Stomach (tissue), 9 donors: ENCODE data around the gene PARD3. TPM values are rescaled to one million over a fixed set of nuclear protein-coding genes. Genes with fewer than 3 reads are reported as not detected.
"Not testable (repeated sequence)": the region's sequence is repeated elsewhere in the genome, so short reads cannot be mapped to it uniquely, and the experiment has no call there.

Experiments used
- DNase-seq, 2 donors: peaks; one replicate each; pipeline versions ENCODE4 v3.0.0 to v3.0.0-alpha.2; 2013 to 2019
- H3K27ac ChIP-seq, 5 donors: fragments of 200-600 bp in 4 of 5; sonication (generic) in 4 of 5; one replicate each; pipeline ENCODE4 v1.5.1; 2013 to 2019; ENCODE audit warnings: mild to moderate bottlenecking in 1 of 5, moderate library complexity in 1 of 5
- H3K27me3 ChIP-seq, 3 donors: fragments of 200-600 bp; sonication (generic); one replicate each; pipeline ENCODE4 v1.5.1; 2017 to 2019; ENCODE audit warnings: mixed run types in 1 of 3
- H3K36me3 ChIP-seq, 4 donors: fragments of 200-600 bp; sonication (generic); 1 replicate in 3 of 4; 2 replicates in 1 of 4; pipeline ENCODE4 v1.5.1; 2016 to 2019
- H3K4me1 ChIP-seq, 4 donors: fragments of 200-600 bp; sonication (generic); one replicate each; pipeline ENCODE4 v1.5.1; 2016 to 2019
- H3K4me3 ChIP-seq, 4 donors: fragments of 200-600 bp; sonication (generic) in 3 of 4; one replicate each; pipeline ENCODE4 v1.5.1; 2016 to 2019; ENCODE audit warnings: mild to moderate bottlenecking in 1 of 4
- H3K9me3 ChIP-seq, 4 donors: fragments of 200-600 bp; sonication (generic); one replicate each; pipeline ENCODE4 v1.5.1; 2016 to 2019
- EP300 ChIP-seq: sonication (generic); formaldehyde crosslinking; IDR thresholded peaks from one replicate; pipeline ENCODE4 v1.6.1; 2017; ENCODE audit warnings: antibody characterized with exemption
- POLR2A ChIP-seq, 4 donors: fragments of 450-650 bp; IDR thresholded peaks; one replicate each; pipeline ENCODE4 v1.6.1; 2016; ENCODE audit warnings: antibody characterized with exemption in 4 of 4, control low read depth in 2 of 4, mild to moderate bottlenecking in 1 of 4, moderate library complexity in 1 of 4
- POLR2AphosphoS5 ChIP-seq, 3 donors: sonication (generic); formaldehyde crosslinking; IDR thresholded peaks; one replicate each; pipeline ENCODE4 v1.6.1; 2016; ENCODE audit warnings: antibody characterized with exemption in 3 of 3
- WGBS, 5 donors: extraction: QIAGEN DNeasy Blood & Tissue Kit in 3 of 5; methylation state at CpG; one replicate each; pipeline versions ENCODE4 v1.1.5 to v1.1.7; 2013 to 2018; 5-methylcytosine and 5-hydroxymethylcytosine counted together
- intact Hi-C: fragments of 100-400 bp; cut with DNase I; formaldehyde crosslinking; loops from one replicate; pipeline ENCODE4 v1.15.1; 2023; ENCODE audit warnings: low total_unique reads
- polyA plus RNA-seq, 3 donors: library from polyadenylated mRNA; stranded (reverse); fragments of 200-250 nt; gene quantifications; one replicate each; pipeline ENCODE4 v1.2.3, GENCODE V29; 2013
- total RNA-seq, 5 donors: library from RNA; depleted of rRNA; stranded (reverse); fragments of >200 nt; gene quantifications; one replicate each; pipeline versions ENCODE4 v1.1.0 to v1.2.3, GENCODE V29; 2014 to 2016
- TF ChIP-seq, protein P1 (sequence below), 7 experiments: fragments of 450-650 bp in 4 of 7; fragments of 200-600 bp in 3 of 7; sonication (generic) in 3 of 7; IDR thresholded peaks; one replicate each; pipeline ENCODE4 v1.5.1; 2016 to 2019; ENCODE audit warnings: antibody characterized with exemption in 7 of 7, control low read depth in 2 of 7, mild to moderate bottlenecking in 1 of 7
- donor health status: healthy with polysubstance abuse.
- donor health status: Bipolar disorder and iron deficiency.
- donor health status: healthy.

PARD3 gene
- total and polyA plus RNA-seq, 8 donors, result 13.7 to 118 (median 31.8) TPM

DNA sequence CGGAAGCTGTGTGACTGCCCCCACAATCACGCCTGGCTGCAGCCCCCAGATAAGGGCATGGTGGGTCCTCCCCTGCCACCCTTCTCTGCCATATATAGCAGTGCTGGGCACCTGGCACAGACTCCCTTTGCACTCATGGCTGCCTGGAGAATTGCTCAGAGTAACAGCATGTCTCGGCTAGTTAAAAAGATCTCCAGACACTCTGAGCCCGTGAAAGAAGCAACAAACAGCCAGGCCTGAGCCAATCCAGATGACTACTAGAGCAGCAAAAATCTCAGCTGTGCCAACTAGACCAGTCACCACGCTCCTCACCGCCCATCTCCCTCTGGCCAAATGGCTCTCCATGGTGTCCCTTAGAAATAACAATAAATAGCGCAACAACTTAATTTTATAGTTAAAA, 71.3 kb downstream of the PARD3 start:
- H3K27me3 ChIP-seq, result no peaks in the 10 kb centered on the region
- H3K27ac ChIP-seq, result peak overlapping the region in 2 of 5 donors; percentile 5 to 29
- peak in 1 of 2 donors; percentile 76 for DNase-seq
- peaks cover 11 to 69% (median 28%) of the 10 kb centered on the region in 4 donors for H3K4me1 ChIP-seq
- H3K36me3 ChIP-seq, result no peaks in the 10 kb centered on the region
- TF ChIP-seq POLR2AphosphoS5 (IDR thresholded peaks at IDR 0.05), result peak in 2 of 3 donors; percentile 66 to 72
- TF ChIP-seq, protein P1, sequence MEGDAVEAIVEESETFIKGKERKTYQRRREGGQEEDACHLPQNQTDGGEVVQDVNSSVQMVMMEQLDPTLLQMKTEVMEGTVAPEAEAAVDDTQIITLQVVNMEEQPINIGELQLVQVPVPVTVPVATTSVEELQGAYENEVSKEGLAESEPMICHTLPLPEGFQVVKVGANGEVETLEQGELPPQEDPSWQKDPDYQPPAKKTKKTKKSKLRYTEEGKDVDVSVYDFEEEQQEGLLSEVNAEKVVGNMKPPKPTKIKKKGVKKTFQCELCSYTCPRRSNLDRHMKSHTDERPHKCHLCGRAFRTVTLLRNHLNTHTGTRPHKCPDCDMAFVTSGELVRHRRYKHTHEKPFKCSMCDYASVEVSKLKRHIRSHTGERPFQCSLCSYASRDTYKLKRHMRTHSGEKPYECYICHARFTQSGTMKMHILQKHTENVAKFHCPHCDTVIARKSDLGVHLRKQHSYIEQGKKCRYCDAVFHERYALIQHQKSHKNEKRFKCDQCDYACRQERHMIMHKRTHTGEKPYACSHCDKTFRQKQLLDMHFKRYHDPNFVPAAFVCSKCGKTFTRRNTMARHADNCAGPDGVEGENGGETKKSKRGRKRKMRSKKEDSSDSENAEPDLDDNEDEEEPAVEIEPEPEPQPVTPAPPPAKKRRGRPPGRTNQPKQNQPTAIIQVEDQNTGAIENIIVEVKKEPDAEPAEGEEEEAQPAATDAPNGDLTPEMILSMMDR (IDR thresholded peaks at IDR 0.05), result no peak
- no peak for TF ChIP-seq POLR2A (IDR thresholded peaks at IDR 0.05)
- peak; percentile 50 for TF ChIP-seq EP300
- intact Hi-C loops, result no loop called here
- H3K4me3 ChIP-seq, result no peak overlapping the region
- 55 to 87% (median 72%) methylated on average over 7 of the region's 7 CpGs for WGBS, 5 donors
- H3K9me3 ChIP-seq, result no peaks in the 10 kb centered on the region

DNA sequence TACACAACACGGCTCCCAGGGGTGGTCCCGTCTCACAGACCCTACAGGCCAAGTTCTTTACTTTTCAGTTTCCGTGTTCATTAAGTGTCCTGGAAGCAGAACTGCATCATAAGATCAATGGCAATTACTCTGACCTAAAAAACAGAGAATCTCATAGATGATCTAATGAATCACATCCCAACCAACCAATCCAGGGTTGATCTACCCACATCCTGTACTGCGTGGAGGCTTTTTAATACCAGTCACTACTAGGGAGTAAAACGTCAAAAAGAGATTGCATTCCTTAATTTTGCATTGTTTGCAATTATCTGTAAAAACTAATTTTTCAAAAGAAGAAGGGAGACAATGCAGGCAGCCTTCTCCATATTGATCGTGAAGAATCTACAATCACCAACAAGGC, 72.6 kb downstream of the PARD3 start:
- 88 to 93% (median 91%) methylated on average over 6 of the region's 6 CpGs for WGBS, 5 donors
- no peaks in the 10 kb centered on the region for H3K9me3 ChIP-seq
- no peak for DNase-seq
- H3K27me3 ChIP-seq, result no peaks in the 10 kb centered on the region
- intact Hi-C loops, result no loop called here
- no peak overlapping the region for H3K4me3 ChIP-seq
- H3K36me3 ChIP-seq, result no peaks in the 10 kb centered on the region
- TF ChIP-seq, protein P1 (IDR thresholded peaks at IDR 0.05), result no peak
- TF ChIP-seq POLR2A (IDR thresholded peaks at IDR 0.05) (no peak), EP300 (no peak), POLR2AphosphoS5 (IDR thresholded peaks at IDR 0.05) (no peak)
- no peak overlapping the region for H3K27ac ChIP-seq
- peaks cover 16 to 79% (median 32%) of the 10 kb centered on the region in 4 donors for H3K4me1 ChIP-seq

DNA sequence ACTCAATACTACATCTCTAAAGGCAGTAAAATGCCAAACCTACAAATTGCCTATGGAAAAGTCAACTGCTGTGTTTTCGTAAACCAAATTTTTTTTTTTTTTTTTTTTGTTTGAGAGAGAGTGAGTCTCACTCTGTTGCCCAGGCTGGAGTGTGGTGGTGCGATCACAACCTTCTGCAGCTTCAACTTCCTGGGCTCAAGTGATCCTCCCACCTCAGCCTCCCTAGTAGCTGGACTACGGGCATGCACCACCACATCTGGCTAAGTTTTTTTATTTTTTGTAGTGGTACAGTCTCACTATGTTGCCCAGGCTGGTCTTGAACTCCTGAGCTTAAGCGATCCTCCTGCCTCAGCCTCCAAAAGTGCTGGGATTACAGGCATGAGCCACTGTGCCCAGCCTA, 74.0 kb downstream of the PARD3 start:
- H3K36me3 ChIP-seq, H3K27ac ChIP-seq, DNase-seq, H3K4me3 ChIP-seq, intact Hi-C loops, H3K9me3 ChIP-seq, H3K27me3 ChIP-seq: not testable (repeated sequence)
- peaks cover 16 to 75% (median 29%) of the 10 kb centered on the region in 4 donors for H3K4me1 ChIP-seq
- WGBS, 5 donors, result 93 to 95% (median 94%) methylated on average over 4 of the region's 4 CpGs

DNA sequence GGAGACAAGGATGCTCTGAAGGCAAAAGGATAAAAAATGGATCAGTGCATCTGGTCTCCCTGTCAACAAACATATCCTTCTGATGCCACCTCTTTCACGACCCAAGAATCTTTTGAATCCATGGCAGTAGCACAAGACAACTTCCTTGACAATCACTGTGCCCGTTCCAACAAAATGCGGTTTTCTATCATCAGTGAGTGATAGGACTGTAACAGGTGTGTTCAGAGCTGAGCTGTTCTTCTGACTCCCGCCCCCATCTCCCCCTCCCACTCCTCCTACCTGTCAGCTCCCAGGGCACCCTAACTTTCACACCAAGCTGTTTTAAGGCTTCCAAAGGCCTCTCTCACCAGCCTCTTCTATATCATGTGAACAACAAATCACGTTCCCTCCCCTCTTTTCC, 74.8 kb downstream of the PARD3 start:
- no peak for DNase-seq
- H3K27ac ChIP-seq, result peak overlapping the region in 2 of 5 donors; percentile 26 to 67
- no peaks in the 10 kb centered on the region for H3K36me3 ChIP-seq
- H3K9me3 ChIP-seq, result no peaks in the 10 kb centered on the region
- WGBS, 5 donors, result 23 to 47% (median 37%) methylated on average over 5 of the region's 5 CpGs
- H3K27me3 ChIP-seq, result no peaks in the 10 kb centered on the region
- TF ChIP-seq EP300 (no peak), POLR2A (IDR thresholded peaks at IDR 0.05) (no peak), POLR2AphosphoS5 (IDR thresholded peaks at IDR 0.05) (no peak)
- TF ChIP-seq, protein P1 (IDR thresholded peaks at IDR 0.05), result no peak
- peak overlapping the region in 1 of 4 donors; percentile 15 for H3K4me3 ChIP-seq
- intact Hi-C loops, result no loop called here
- peaks cover 16 to 71% (median 28%) of the 10 kb centered on the region in 4 donors for H3K4me1 ChIP-seq

DNA sequence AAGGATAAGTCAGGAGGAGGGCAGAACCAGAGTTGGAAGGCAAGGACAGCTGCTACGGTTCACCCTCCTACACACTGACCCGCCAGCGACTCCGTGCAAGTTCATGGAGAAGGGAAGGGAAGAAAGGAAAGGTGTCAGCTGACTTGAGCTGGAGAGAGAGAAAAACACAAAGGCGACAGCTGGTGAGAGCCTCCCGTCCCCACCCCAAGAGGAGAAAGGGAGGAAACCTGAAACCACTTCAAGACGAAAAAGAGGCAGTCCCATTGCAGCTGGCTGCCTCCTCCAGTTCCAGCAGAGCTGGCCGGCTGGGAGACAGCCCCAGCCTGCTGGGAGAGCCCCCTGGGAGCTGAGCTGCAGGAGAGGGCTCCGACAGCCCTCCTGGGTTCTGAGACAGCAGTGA, 75.2 kb downstream of the PARD3 start:
- no peaks in the 10 kb centered on the region for H3K36me3 ChIP-seq
- H3K4me1 ChIP-seq, result peaks cover 16 to 68% (median 28%) of the 10 kb centered on the region in 4 donors
- H3K27ac ChIP-seq, result peak overlapping the region in 2 of 5 donors; percentile 26 to 67
- intact Hi-C loops, result no loop called here
- H3K27me3 ChIP-seq, result no peaks in the 10 kb centered on the region
- peak; percentile 30 to 89 for DNase-seq
- peak in 1 of 3 donors; percentile 35 for TF ChIP-seq POLR2AphosphoS5 (IDR thresholded peaks at IDR 0.05)
- no peak for TF ChIP-seq EP300
- peak overlapping the region in 1 of 4 donors; percentile 15 for H3K4me3 ChIP-seq
- 5 to 13% (median 6%) methylated on average over 9 of the region's 9 CpGs for WGBS, 5 donors
- H3K9me3 ChIP-seq, result no peaks in the 10 kb centered on the region
